HFFc6 (cell line): ENCODE results near the gene KRTAP10-12. TPM values are rescaled to one million over a fixed set of nuclear protein-coding genes. Genes with fewer than 3 reads are reported as not detected.
"Not testable (repeated sequence)": the region's sequence is repeated elsewhere in the genome, so short reads cannot be mapped to it uniquely, and the experiment has no call there.

Experiments used
- DNase-seq: peaks from one replicate; pipeline ENCODE4 v3.0.0-alpha.2; 2018
- H3K27ac Mint-ChIP-seq: 2 replicates; pipeline ENCODE4 v1.8.0; 2020; ENCODE audit warnings: mild to moderate bottlenecking, mixed read lengths
- H3K27me3 Mint-ChIP-seq: 2 replicates; pipeline ENCODE4 v1.8.0; 2021; ENCODE audit warnings: mild to moderate bottlenecking, moderate library complexity, mixed read lengths; ENCODE audit not compliant: insufficient read depth
- H3K36me3 Mint-ChIP-seq: 2 replicates; pipeline ENCODE4 v1.8.0; 2021; ENCODE audit warnings: low read depth, mixed read lengths
- H3K4me1 Mint-ChIP-seq: 2 replicates; pipeline ENCODE4 v1.8.0; 2020; ENCODE audit warnings: low read depth, mixed read lengths
- H3K4me3 Mint-ChIP-seq: 2 replicates; pipeline ENCODE4 v1.8.0; 2020; ENCODE audit warnings: mild to moderate bottlenecking, moderate library complexity, mixed read lengths
- H3K9me3 Mint-ChIP-seq: 2 replicates; pipeline ENCODE4 v1.8.0; 2020; ENCODE audit warnings: mild to moderate bottlenecking, mixed read lengths
- CTCF ChIP-seq: fragments of 200-600 bp; sonication (generic); IDR thresholded peaks from 2 replicates; pipeline ENCODE4 v1.5.0; 2021; ENCODE audit warnings: antibody characterized with exemption, mild to moderate bottlenecking
- total RNA-seq, 6 experiments: library from RNA; stranded (reverse); fragmentation: NEBNext Ultra II Directional; extraction: Animal tissue kit (Norgen Biotek cat#: 25700); gene quantifications; 2 replicates in 1 of 6; 3 replicates in 5 of 6; pipeline ENCODE4 v1.2.3, GENCODE V29; 2021

KRTAP10-12 gene
- total RNA-seq, 6 experiments from 2014 or later = not detected

GRCh38 chr21:44684483-44684882, 12.5 kb upstream of the KRTAP10-12 start:
- Mint-ChIP-seq H3K9me3 (no peaks in the 10 kb centered on the region), H3K36me3 (no peaks in the 10 kb centered on the region), H3K27me3 (peaks cover 53% of the 10 kb centered on the region)

GRCh38 chr21:44685050-44685449, 11.9 kb upstream of the KRTAP10-12 start:
- H3K36me3 Mint-ChIP-seq, H3K4me3 Mint-ChIP-seq, H3K9me3 Mint-ChIP-seq, H3K4me1 Mint-ChIP-seq, H3K27ac Mint-ChIP-seq, DNase-seq: not testable (repeated sequence)
- H3K27me3 Mint-ChIP-seq = peaks cover 53% of the 10 kb centered on the region

More at GRCh38 chr21:44684483-44684882, 12.5 kb upstream of the KRTAP10-12 start:
- H3K27ac Mint-ChIP-seq = no peak overlapping the region
- no peak for TF ChIP-seq CTCF
- DNase-seq = no peak
- H3K4me1 Mint-ChIP-seq = no peaks in the 10 kb centered on the region
- H3K4me3 Mint-ChIP-seq = no peak overlapping the region

- H3K36me3 Mint-ChIP-seq = no peaks in the 10 kb centered on the region
- DNase-seq = no peak
- peaks cover 52% of the 10 kb centered on the region for H3K27me3 Mint-ChIP-seq
- H3K9me3 Mint-ChIP-seq = no peaks in the 10 kb centered on the region
- H3K27ac Mint-ChIP-seq = no peak overlapping the region
- no peak overlapping the region for H3K4me3 Mint-ChIP-seq
- no peak for TF ChIP-seq CTCF
- H3K4me1 Mint-ChIP-seq = no peaks in the 10 kb centered on the region
These were observed 10.8 kb upstream of the KRTAP10-12 start for GRCh38 chr21:44686000-44686781.

- Mint-ChIP-seq H3K36me3 (no peaks in the 10 kb centered on the region), H3K27me3 (peaks cover 49% of the 10 kb centered on the region), H3K27ac (no peak overlapping the region), H3K9me3 (no peaks in the 10 kb centered on the region), H3K4me1 (no peaks in the 10 kb centered on the region), H3K4me3 (no peak overlapping the region)
- DNase-seq = no peak
- no peak for TF ChIP-seq CTCF
These were observed 10.0 kb upstream of the KRTAP10-12 start for GRCh38 chr21:44686843-44687561.

- Mint-ChIP-seq H3K9me3 (peaks cover 4% of the 10 kb centered on the region; the same call in 1 of the 2 replicates), H3K4me3 (no peak overlapping the region), H3K27ac (no peak overlapping the region), H3K36me3 (no peaks in the 10 kb centered on the region), H3K27me3 (peaks cover 42% of the 10 kb centered on the region), H3K4me1 (no peaks in the 10 kb centered on the region)
- no peak for DNase-seq
- no peak for TF ChIP-seq CTCF
These were observed 9.3 kb upstream of the KRTAP10-12 start for GRCh38 chr21:44687671-44688070.

- peaks cover 26% of the 10 kb centered on the region for H3K27me3 Mint-ChIP-seq
These were observed 7.2 kb upstream of the KRTAP10-12 start for GRCh38 chr21:44689740-44690139.

More at GRCh38 chr21:44689740-44690139, 7.2 kb upstream of the KRTAP10-12 start:
- H3K4me1 Mint-ChIP-seq, H3K27ac Mint-ChIP-seq, H3K4me3 Mint-ChIP-seq, DNase-seq, H3K36me3 Mint-ChIP-seq: not testable (repeated sequence)
- peaks cover 21% of the 10 kb centered on the region for H3K9me3 Mint-ChIP-seq
